RCC 7860 (cell line): ENCODE results near the gene ATG16L2.

Experiments
- DNase-seq: peaks from one replicate; pipeline ENCODE4 v3.0.0-alpha.2; 2015; ENCODE audit warnings: low spot score
- FAIRE-seq: peaks from 2 replicates; lab custom pipeline; 2012; peaks lifted over from hg19 to GRCh38; lab: Jason Lieb, UNC

Gene ATG16L2

DNA sequence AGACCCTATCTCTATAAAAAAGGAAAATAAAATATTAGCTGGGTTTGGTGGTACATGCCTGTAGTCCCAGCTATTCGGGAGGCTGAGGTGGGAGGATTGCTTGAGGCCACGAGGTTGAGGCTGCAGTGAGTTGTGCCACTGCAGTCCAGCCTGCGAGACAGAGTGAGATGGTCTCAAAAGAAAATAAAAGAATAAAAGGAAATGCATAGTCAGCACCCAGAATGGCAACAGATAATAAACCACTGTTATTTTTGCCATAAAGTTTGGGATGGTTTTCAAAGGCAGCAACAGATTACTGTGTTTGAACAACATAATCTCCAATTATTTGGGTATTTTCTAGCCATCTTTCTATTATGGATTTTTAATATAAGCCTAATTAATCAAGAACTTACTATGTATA lies 61.9 kb downstream of the ATG16L2 start:
- FAIRE-seq (no peak), DNase-seq (no peak)
